ENCODE measurements around the gene PLGRKT.

- TF ChIP-seq CTCF (conservative IDR thresholded peaks at IDR 0.05; ENCODE audit: low read length), result no peak
- no peak for TF ChIP-seq EZH2phosphoT487 (IDR thresholded peaks at IDR 0.05; ENCODE audit: borderline replicate concordance)
Observed at GRCh38 chr9:5422276-5422675, 15.4 kb downstream of the PLGRKT start.
